ENCODE data around the gene LGALS9. TPM values are rescaled to one million over a fixed set of nuclear protein-coding genes. Genes with fewer than 3 reads are reported as not detected.

The LGALS9 gene
- polyA plus RNA-seq, 2 of the 4 experiments (the other 2 are of a cell fraction) = 1.2 to 1.5 TPM

- DNase-seq (ENCODE audit: low read depth in 1 of 2, low spot score in 1 of 2) (no peak), FAIRE-seq (no peak), ATAC-seq (no peak)
- Histone ChIP-seq H3K4me3 (no peak overlapping the region), H3K4me1 (peaks cover 8% of the 10 kb centered on the region), H3K9me3 (no peaks in the 10 kb centered on the region), H3K27ac (no peak overlapping the region), H3K4me2 (no peak overlapping the region)
- TF ChIP-seq CBX8 (IDR thresholded peaks at IDR 0.05) (no peak), HOXA7 (CRISPR knock-in tag; IDR thresholded peaks at IDR 0.05) (no peak), RAD21 (conservative IDR thresholded peaks at IDR 0.05 in 1 of 2, IDR thresholded peaks at IDR 0.05 in 1 of 2) (no peak), FOSB (CRISPR knock-in tag; IDR thresholded peaks at IDR 0.05) (no peak), MAZ (IDR thresholded peaks at IDR 0.05; ENCODE audit: borderline replicate concordance, low read depth, low read length) (no peak), HOXB5 (CRISPR knock-in tag; IDR thresholded peaks at IDR 0.05) (no peak), NFE2L2 (conservative IDR thresholded peaks at IDR 0.05; ENCODE audit: low read length) (no peak), HDAC2 (IDR thresholded peaks at IDR 0.05) (no peak), KDM5A (IDR thresholded peaks at IDR 0.05) (no peak), USF2 (IDR thresholded peaks at IDR 0.05) (no peak), ATOH8 (CRISPR knock-in tag; IDR thresholded peaks at IDR 0.05; ENCODE audit: low read depth) (no peak), ZSCAN20 (CRISPR knock-in tag; IDR thresholded peaks at IDR 0.05) (no peak), MYC (IDR thresholded peaks at IDR 0.05; ENCODE audit: borderline replicate concordance, low read length) (no peak), POLR2A (IDR thresholded peaks at IDR 0.05; ENCODE audit: low read length) (no peak), ZFP36 (IDR thresholded peaks at IDR 0.05; ENCODE audit: borderline replicate concordance, partially characterized antibody) (no peak)
- ChIA-PET CTCF (interaction anchor here (1.1 to 25.8 kb wide), 11 partner anchors 7 to 356 kb away, joined by 3 to 575 read pairs (median 8); no protein-coding TSS in a partner anchor), POLR2A (no interaction called here)
- WGBS (ENCODE audit: missing lambda C conversion rate) = 76% methylated on average over 3 of the region's 3 CpGs
Observed at GRCh38 chr17:27591986-27592385, 39.0 kb upstream of the LGALS9 start.

- ATAC-seq = peak in 1 of 2 experiments; percentile 35; a peak in 2 of 6 replicates
- TF ChIP-seq NR3C1 (IDR thresholded peaks at IDR 0.05) = no peak
- no peak for TF ChIP-seq ZFP36 (IDR thresholded peaks at IDR 0.05; ENCODE audit: borderline replicate concordance, partially characterized antibody)
- no peak for TF ChIP-seq KDM5A (IDR thresholded peaks at IDR 0.05)
- no peak for TF ChIP-seq RARB (CRISPR knock-in tag; IDR thresholded peaks at IDR 0.05)
- TF ChIP-seq MYC (IDR thresholded peaks at IDR 0.05; ENCODE audit: borderline replicate concordance, low read length) = no peak
- TF ChIP-seq SMC3 (IDR thresholded peaks at IDR 0.05) = 0 out of 3 replicates have a peak, but pooled peaks have one; percentile 14
- peak in 1 of 2 experiments; percentile 28; a peak in 3 of 5 replicates for TF ChIP-seq RAD21 (conservative IDR thresholded peaks at IDR 0.05 in 1 of 2, IDR thresholded peaks at IDR 0.05 in 1 of 2)
- no peak for TF ChIP-seq REST (IDR thresholded peaks at IDR 0.05)
- CTCF ChIA-PET = interaction anchor here (0.6 to 25.8 kb wide), 16 partner anchors 5 to 287 kb away, joined by 3 to 575 read pairs (median 4); no protein-coding TSS in a partner anchor
Observed at GRCh38 chr17:27593232-27593856, 37.6 kb upstream of the LGALS9 start.

More at GRCh38 chr17:27593232-27593856, 37.6 kb upstream of the LGALS9 start:
- H3K4me2 ChIP-seq = no peak overlapping the region
- POLR2A ChIA-PET = interaction anchor here (1.0 kb wide), 1 partner anchor 137 kb away, joined by 4 read pairs; the partner anchor contains the start of gene KSR1
- H3K27ac ChIP-seq = 0 out of 6 replicates have a peak overlapping the region, but pooled peaks of 1 of the 2 experiments have one; percentile 12
- peaks cover 12% of the 10 kb centered on the region for H3K4me1 ChIP-seq
- no peak overlapping the region for H3K4me3 ChIP-seq
- DNase-seq (ENCODE audit: low read depth in 1 of 2, low spot score in 1 of 2) (no peak), FAIRE-seq (no peak)
- no peaks in the 10 kb centered on the region for H3K9me3 ChIP-seq
- 96% methylated on average over 9 of the region's 9 CpGs for WGBS (ENCODE audit: missing lambda C conversion rate)
